Glomerular visceral epithelial cell (primary cell): ENCODE measurements around the gene RYR2.

ENCODE experiments used
- DNase-seq: peaks from one replicate; pipeline ENCODE4 v3.0.0-alpha.2; 2016; ENCODE audit errors: extremely low spot score

The RYR2 gene

GRCh38 chr1:237671262-237671661 is 629.3 kb downstream of the RYR2 start:
- DNase-seq = no peak

GRCh38 chr1:237671935-237672334 is 630.0 kb downstream of the RYR2 start:
- no peak for DNase-seq

GRCh38 chr1:237672748-237673147 is 630.8 kb downstream of the RYR2 start:
- DNase-seq = peak; percentile 5

- no peak for DNase-seq
Observed at GRCh38 chr1:237673631-237674030, 631.6 kb downstream of the RYR2 start.

- DNase-seq = peak; percentile 47
Observed at GRCh38 chr1:237677979-237678378, 636.0 kb downstream of the RYR2 start.

- DNase-seq = no peak
Observed at GRCh38 chr1:237679687-237680086, 637.7 kb downstream of the RYR2 start.

GRCh38 chr1:237681210-237681609 is 639.2 kb downstream of the RYR2 start:
- no peak for DNase-seq

GRCh38 chr1:237684236-237684635 is 642.3 kb downstream of the RYR2 start:
- no peak for DNase-seq

- DNase-seq = no peak
Observed at GRCh38 chr1:237685551-237685950, 643.6 kb downstream of the RYR2 start.

GRCh38 chr1:237687804-237688203 is 645.8 kb downstream of the RYR2 start:
- DNase-seq = no peak

GRCh38 chr1:237690656-237691055 is 648.7 kb downstream of the RYR2 start:
- no peak for DNase-seq

- no peak for DNase-seq
Observed at GRCh38 chr1:237692255-237692654, 650.3 kb downstream of the RYR2 start.

- DNase-seq = no peak
Observed at GRCh38 chr1:237695878-237696277, 653.9 kb downstream of the RYR2 start.

- no peak for DNase-seq
Observed at GRCh38 chr1:237700181-237700580, 658.2 kb downstream of the RYR2 start.

GRCh38 chr1:237701534-237701933 is 659.5 kb downstream of the RYR2 start:
- no peak for DNase-seq

- DNase-seq = no peak
Observed at GRCh38 chr1:237702161-237702560, 660.2 kb downstream of the RYR2 start.

GRCh38 chr1:237705462-237705861 is 663.5 kb downstream of the RYR2 start:
- DNase-seq = no peak

- no peak for DNase-seq
Observed at GRCh38 chr1:237709355-237709754, 667.4 kb downstream of the RYR2 start.

GRCh38 chr1:237711281-237711680 is 669.3 kb downstream of the RYR2 start:
- DNase-seq = no peak

GRCh38 chr1:237712082-237712481 is 670.1 kb downstream of the RYR2 start:
- no peak for DNase-seq

- no peak for DNase-seq
Observed at GRCh38 chr1:237712586-237713157, 670.7 kb downstream of the RYR2 start.

GRCh38 chr1:237713916-237714315 is 671.9 kb downstream of the RYR2 start:
- no peak for DNase-seq

GRCh38 chr1:237717106-237717505 is 675.1 kb downstream of the RYR2 start:
- no peak for DNase-seq

GRCh38 chr1:237730826-237731350 is 688.9 kb downstream of the RYR2 start:
- no peak for DNase-seq
